HG02970 (cell line): ENCODE results near the gene GABRB1.
A peak's percentile ranks its signal among the peaks of the same experiment; 100 is the strongest.

Experiments used
- ATAC-seq: cut with Tn5 transposase; IDR thresholded peaks from one replicate; pipeline ENCODE4 v1.9.1; 2021; ENCODE audit warnings: mild to moderate bottlenecking, moderate library complexity, moderate number of reproducible peaks; ENCODE audit not compliant: unreplicated experiment, low FRiP score

The GABRB1 gene

DNA sequence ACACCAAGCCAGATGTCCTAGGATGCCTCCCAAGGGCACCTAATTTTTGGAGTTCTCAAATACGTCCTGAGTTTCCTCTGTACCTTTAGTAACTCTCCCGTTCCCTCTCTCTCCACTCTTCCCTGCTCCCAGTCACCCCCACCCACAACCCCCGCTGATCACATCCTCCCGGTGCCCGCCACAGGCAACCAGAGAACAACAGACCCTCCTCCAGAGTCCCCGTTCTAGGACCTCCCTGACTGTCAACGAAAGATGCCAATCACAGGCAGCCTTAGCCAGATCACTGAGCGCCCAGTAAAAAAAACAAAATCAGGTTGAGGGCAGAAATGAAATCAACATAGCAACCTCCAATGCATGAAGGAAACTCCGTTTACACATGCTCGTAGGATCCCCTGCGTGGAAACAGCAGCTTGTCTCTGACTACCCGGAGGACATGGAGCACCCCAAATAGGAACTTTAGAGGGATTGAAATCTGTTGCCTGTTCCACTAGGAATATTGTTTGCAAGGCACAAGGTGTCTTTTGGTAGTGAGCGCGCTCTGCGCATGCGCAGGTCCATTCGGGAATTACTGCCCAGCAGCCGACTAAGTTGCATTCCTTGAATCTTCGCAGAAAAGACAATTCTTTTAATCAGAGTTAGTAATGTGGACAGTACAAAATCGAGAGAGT lies at the start of gene GABRB1:
Gene GABRB1, plus strand, starts transcription at position 557 of the 668 bp plus-strand sequence.
- ATAC-seq = no peak

DNA sequence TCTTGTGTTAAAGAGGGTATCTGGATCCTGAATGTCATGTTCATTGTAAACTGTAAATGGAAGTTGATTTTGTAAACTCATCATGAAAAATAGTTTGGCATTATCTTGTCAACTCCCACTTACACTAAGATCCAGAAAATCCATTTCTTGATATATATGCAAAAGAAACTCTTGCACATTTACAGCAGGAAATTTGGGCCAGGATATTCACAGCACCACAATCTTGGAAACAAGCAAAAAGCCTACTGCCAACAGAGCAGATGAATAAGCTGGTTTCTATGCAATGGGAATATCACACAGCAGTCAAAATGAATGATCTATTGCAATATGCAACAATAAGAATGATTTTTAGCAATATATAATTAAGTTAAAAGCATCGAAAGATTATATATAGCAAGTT lies 46.6 kb upstream of the GABRB1 start:
- ATAC-seq = no peak

DNA sequence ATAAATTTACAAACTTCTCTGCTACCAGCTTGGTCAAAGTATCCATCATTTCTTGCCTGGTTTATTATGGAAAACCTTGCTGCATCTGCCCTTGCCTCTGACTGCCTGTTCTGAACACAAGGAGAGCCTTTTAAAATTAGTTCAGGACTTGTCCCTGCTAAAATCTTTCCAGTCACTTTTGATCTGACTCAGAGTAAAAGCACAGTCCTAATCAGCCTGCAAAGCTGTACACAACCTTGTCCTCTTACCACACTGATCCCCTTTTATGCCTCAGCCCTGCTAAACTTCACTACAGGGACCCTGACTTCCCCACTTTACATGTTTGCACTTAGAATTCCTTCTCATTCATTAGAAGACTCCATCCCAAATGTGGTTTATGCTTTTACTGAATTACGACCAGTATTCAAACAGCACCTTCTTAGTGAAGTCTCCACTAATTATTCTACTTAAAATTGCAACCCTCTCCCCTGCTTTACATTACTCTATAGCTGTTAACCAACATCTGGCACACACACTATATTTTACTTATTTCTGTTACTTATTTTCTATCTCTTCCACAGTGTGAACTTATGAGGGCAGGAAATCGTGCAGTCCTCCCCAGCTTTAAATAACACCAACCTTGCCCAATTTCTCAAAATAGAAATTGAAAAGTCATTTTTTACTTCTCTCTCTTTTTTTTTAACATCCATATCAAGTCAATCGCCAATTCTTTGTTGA lies 44.3 kb upstream of the GABRB1 start:
- no peak for ATAC-seq

DNA sequence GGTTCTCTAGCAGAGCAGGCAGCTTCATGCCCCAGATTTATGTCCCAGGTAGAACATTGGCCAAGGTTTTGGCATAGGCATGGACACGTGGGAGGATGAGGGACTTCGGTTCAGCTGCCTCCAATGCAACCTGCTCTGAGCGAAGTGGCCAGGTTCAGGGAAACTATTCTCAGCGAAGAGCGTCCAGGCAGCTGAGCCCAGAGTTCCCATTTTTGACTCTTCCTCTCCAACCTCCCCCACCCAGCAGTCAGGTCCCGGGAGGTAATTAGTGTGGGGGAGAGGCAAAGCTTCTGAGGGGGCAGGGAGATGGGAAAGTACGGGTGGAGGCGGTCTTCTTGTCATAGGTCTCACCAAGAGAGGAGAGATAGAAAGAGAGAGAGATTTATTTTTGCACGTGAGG lies 39.0 kb upstream of the GABRB1 start:
- no peak for ATAC-seq

DNA sequence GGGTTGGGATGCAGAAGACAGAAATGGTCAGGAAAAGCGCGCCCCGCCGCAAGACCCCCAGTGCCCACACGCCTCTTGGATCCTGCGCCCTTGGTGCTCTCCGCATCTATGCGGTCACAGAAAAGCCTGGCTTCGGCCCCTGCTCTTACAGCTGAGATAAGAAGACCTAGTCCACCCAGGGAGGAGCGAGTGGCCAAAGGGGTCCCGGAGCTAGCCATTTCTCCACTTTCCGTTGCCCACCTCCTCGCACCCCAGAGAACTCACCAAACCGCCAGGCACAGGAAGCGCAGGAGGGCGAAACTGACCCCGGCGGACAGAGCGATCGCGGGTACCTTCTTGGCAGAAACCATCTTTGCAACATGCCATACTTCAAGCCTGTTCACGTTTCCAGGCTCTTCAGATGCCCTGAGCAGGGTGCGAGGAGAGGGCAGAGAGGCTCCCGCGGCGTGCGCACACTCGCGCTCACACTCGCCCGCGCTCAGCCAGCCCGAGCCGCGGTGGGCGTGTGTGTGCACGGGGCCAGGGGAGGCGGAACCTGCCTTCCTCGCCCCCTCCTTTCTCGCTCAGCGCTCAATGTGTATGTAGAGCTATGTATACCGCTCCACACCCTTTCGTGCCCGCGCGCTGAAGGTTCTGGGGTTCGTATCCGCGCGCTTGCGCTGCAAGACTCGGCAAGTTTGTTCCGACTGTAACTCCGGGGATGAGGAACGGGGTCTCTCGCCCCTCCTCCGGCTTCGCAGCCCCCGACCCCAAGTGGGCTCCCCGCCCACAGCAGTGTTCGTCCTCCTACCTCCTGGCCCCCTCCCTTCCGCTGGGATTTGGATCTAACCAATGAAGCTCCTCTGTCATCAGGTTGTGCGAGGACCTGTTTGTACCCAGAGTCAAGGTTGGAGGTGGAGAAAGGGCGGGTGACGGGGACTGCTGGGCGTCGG lies 38.0 kb upstream of the GABRB1 start, which contains the start of gene GABRA4:
Gene GABRA4, minus strand, starts transcription at position 507 of the 932 bp plus-strand sequence. Its CDS starts 157 bp downstream, at position 350.
- ATAC-seq = no peak

DNA sequence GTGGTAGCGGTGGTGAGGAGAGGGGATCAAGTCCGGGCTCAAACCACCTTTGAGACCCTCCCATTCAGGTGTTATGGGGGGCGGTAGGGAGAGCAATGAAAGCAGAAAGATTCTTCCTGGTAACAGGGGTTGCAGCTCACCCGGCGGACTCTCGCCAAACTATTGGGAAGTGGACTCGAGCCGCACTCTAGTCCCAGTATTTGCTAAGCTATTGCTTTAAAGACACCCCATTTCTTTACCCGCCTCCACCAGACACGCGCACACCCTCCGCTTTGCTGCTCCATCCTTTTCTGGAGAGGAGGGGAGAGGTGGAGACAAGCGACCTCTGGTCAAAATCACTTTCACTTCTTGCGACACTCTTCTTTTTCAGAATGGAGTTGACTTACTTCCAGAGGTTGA lies 37.4 kb upstream of the GABRB1 start:
- no peak for ATAC-seq

DNA sequence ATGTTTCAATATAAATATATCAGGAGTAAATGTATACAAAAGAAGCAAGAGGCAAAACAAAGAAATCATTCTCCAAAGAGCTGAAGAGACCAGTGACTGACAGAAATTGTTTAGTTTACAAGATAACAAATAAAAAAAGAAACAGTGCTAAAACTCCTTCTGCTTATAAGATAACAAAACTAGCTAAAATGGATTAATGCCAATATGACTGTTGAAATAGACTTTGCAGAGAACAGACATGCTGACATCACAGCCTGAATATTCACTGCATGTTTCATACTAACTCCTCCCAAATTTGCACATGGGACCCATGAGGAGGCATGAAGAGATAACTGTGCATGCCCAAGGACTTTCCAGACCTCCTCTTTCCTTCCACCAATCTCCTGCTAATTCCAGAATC lies 31.8 kb upstream of the GABRB1 start:
- ATAC-seq = no peak

DNA sequence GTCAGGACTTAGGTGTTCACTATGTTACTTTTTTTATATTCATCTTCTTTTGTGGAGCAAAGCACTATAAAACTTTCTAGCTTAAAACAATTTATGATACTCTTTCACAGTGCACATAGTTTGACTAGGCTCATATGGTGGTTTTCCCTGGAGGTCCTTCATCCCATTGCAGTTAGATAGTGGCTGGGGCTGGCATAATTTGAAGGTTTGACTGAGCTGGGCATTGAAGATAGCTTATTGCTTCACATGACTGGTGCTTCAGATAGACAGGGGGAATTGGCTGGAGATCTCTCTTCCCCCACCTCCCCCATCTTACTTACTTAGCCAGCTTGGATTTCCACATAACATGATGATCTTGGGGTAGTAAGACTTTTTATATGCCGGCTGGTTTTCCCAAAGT lies 31.0 kb upstream of the GABRB1 start:
- no peak for ATAC-seq

DNA sequence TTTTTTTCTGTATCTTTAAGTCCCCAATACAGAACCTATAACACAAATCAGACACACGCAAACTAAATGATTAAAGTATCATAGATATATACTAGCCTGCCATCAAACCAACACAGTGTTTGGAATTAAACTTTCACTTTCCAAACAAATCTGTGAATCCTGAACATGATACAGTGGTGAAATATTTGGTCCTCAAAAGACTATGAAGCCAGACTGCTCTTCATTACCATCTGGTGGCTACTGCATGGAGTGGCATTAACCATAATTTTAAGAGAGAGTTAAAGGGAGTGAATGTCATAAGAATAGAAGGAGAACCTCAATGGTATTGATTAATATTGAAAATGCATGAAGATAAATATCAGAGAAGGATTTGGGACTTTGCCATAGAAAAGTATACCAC lies 28.8 kb upstream of the GABRB1 start:
- no peak for ATAC-seq

DNA sequence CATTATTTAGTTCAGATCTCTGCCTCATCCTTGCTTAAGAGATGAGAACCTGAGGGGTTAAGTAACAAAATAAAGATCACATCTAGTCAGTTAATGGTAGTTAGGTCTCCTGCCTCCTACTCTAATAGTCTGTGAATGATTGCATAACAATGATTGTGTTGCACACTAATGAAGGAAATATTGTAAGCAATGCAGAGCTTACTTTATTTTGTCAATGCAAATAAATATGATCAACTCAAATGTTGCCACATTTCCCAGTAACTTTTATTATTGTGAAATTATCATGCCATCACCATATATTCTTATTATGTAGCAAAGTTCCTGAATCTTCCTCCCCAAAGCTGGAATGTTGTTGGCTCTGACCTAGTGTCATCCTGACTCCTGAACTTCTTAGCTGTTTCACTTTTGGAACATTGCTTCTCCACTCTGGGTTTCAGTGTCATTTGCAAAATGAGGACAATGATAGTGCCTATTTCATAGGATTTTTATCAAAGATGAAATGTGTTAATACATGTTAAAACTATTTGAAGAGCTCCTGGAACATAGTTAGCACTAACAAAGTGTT lies 20.9 kb upstream of the GABRB1 start:
- no peak for ATAC-seq

DNA sequence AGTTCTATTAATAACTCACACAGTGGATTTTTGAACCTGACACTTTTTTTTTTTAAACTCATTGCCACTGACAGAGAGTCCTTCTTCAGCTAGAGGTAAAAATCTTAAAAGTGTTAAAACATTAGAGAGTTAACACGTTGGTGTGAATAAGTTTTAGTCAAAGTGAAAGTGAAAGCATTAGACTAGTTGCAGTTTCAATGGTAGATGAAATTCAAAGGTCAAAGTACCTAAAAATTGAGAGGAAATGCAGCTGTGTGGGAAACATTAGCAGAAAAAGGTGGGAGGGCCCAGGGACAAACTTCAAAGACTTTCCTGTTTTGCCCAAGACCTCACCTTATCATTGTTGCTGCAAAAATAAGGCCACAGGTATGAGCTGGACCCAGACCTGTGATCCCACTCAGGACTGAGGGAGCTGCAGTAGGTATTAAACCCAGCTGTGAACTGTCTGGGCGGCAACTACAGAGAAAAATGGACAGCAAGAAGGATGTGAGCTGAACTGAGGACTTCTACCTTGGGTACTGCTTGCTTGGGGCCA lies 20.4 kb upstream of the GABRB1 start:
- peak; percentile 96 for ATAC-seq

DNA sequence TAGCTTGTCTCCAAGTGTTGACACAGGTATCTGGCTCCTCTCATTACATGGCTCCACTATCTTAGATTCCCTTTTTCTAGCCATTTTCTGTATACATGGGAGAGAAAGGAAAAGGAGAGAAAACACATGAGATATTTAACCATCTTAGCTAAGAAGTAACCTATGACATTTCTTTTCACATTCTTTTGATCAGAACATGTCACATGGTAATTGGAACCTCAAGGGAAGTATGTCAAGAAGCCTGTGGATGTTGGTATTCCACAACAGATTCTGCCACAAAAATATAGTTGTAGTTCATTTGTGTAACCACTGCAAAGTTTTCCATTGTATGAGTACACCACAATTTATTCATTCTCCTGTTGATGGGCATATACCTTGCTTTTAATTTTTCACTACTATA lies 18.7 kb upstream of the GABRB1 start:
- no peak for ATAC-seq

DNA sequence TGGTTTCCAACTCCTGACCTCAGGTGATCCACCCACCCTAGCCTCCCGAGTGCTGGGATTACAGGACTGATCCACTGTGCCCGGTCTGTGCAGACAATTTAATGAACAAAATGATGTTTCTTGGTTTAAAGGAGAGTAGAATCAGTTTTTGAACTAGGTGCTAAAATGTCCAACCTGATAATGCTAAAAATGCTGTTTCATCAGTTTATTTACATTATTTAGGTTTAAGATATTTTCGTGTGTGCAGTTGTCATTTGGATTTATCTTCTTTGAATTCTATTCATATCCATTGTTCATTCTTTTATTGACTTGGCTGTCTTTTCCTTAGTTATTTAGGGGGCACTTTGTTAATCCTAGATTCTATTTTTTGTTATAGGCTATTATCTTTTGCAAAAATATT lies 18.0 kb upstream of the GABRB1 start:
- ATAC-seq = no peak

DNA sequence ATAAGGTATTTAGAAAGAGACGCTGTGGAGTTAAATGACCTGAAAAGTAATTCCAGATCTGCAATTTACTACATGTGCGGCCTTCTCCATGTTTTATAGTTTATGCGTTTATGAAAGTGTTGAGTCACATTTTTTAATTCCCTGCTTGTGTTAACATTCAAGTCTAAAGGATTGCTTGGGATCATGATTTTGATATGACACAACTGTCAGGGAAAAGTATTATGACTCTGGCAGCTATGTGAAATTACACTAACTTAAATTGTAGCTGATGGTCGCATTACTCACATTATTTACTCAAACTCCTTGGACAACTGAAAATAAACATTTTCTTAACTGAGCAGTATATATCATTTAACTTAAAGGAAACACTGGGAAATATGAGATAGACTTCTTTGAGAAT lies 14.3 kb upstream of the GABRB1 start:
- ATAC-seq = no peak

DNA sequence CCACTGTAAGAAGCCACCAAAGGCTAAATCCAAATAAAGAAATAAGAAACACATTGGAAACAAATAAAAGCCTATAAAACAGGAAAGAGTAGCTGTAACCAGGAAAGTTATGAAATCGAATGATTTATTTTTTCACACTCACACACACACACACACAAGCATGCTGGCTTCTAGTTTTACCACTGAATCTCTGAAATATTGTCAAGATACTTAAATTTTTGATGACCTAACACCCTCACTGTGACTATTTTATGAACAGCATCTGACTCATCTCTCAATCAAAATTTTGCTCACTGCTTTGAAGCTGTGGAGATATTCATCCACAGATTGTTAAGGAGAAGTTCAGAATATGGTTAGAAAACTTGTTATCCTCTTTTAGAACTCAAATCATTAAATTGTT lies 13.9 kb upstream of the GABRB1 start:
- no peak for ATAC-seq

DNA sequence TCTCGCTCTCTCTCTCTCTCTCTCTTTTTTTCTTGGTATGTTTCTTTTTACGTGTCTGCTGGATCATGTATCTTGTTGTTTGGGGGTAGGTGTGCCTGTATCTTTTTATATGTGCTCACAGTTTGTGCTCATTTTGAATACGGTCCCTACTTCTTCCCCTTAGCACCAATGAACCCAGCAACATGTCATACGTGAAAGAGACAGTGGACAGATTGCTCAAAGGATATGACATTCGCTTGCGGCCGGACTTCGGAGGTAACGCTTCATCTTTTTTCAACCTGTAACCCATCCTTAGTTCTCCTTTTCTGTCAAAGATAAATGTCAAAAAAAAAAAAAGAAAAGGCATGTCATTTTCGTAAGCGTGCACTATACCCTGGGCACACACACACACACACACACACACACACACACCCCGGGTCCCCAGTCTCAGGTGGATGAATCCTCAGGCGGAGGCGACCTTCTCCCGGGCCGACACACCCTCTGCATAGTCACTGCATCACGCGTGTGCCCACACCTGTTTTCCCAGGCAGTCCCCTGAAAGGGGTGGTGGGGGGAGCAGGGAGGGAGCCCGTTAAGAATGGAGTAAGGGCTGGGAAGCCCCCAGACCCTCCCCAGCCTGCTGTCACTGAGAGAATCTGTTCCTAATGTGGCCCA lies 511 bp downstream of the GABRB1 start:
- ATAC-seq = peak; percentile 33

DNA sequence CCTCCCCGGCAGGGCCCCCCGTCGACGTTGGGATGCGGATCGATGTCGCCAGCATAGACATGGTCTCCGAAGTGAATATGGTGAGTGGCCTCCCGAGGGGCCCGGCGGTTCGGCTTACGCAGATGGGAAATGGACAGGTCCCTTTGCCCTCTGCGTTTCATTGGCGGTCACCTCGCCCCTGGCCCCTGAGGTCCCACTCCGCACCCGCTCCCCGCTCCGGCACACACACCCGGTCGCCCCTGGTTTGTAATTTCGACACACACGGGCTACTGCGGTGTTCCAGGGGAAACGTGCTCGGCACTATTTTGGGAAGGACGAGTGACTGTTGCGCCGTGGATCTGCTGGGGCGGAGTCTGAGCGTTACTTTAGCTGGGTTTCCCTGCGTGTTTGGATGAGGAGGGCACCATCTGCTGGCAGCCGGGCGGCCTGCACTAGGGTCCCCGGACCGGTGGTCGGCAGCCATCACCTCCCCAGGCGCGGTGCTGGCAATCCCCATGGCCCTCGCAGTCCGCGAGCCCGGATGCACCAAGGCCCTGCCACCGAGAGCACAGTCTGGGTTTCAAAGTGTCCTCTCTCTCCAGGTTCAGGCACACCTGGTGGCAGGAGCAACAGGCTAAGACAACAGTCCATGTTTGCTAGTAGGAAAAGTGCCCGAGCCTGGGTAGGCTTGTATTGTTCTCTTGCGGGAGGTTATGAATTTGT lies 1.2 kb downstream of the GABRB1 start:
- ATAC-seq = peak; percentile 82

DNA sequence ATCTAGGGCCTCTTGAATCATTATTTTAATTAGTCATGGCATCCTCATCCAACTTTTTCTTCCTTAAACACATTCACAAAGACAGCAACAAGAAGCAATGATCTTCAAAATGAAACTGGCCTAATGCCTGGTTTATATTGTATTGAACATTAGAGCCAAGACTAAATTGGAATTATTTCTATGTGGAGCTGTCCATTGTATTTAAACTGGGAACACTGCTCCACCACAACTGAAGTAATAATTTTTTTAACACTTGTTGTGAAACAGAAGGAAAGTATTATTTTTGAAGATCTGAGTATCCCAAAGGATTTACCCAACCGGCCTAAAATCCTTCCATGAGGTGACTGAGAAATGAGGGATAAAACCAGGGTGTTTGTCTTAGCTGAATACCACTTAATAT lies 6.9 kb downstream of the GABRB1 start:
- no peak for ATAC-seq

DNA sequence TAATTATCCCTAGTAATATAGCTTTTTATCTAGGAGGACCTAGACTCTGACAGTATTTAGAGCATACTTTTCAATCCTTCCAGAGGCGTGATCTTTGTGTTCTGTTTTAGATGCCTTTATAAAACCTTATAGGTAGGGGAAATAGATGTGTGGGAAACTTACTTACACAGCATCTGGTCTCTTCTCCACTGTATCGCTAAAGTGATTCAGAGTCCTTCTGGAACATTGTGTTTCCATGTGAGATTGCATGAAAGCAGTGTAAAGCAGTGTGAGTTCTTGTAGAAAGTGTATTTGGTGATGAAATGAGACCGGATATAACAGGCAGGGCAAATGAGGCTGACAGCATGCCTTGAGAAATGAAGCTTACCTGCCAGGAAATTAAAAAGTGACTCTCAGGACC lies 9.5 kb downstream of the GABRB1 start:
- ATAC-seq = no peak
